CD14-positive monocyte (primary cell): ENCODE data around the gene PNPLA7. TPM values are rescaled to one million over a fixed set of nuclear protein-coding genes. Genes with fewer than 3 reads are reported as not detected.

Experiments used
- DNase-seq, 3 donors: peaks; one replicate each; pipeline ENCODE4 v3.0.0-alpha.2; 2011 to 2022
- H2AFZ ChIP-seq: 2 replicates; pipeline ENCODE4 v1.6.0; 2012; ENCODE audit warnings: mild to moderate bottlenecking, low read depth, low read length, inconsistent platforms; ENCODE audit not compliant: insufficient read depth, poor library complexity, severe bottlenecking
- H3K27ac ChIP-seq, 2 donors: 1 replicate in 1 of 2; 2 replicates in 1 of 2; pipeline ENCODE4 v1.5.1; 2012 to 2013; ENCODE audit warnings: low read length in 2 of 2, control low read depth in 1 of 2, inconsistent platforms in 1 of 2, low read depth in 1 of 2, mild to moderate bottlenecking in 1 of 2
- H3K27me3 ChIP-seq, 2 donors: one replicate each; pipeline versions ENCODE4 v1.6.0 to v1.6.1; 2011 to 2013; ENCODE audit warnings: low read length in 2 of 2; ENCODE audit not compliant: control insufficient read depth in 2 of 2, insufficient read depth in 2 of 2
- H3K36me3 ChIP-seq, 2 donors: replicated peaks in 1 of 2; 1 replicate in 1 of 2; 2 replicates in 1 of 2; pipeline versions ENCODE4 v1.5.1 to v1.6.1; 2012 to 2013; ENCODE audit warnings: low read length in 2 of 2, control low read depth in 1 of 2, inconsistent platforms in 1 of 2, mild to moderate bottlenecking in 1 of 2; ENCODE audit not compliant: insufficient read depth in 2 of 2, control insufficient read depth in 1 of 2
- H3K4me1 ChIP-seq, 2 donors: 1 replicate in 1 of 2; 2 replicates in 1 of 2; pipeline versions ENCODE4 v1.5.1 to v1.6.1; 2012 to 2013; ENCODE audit warnings: low read length in 2 of 2, control low read depth in 1 of 2, inconsistent platforms in 1 of 2, mild to moderate bottlenecking in 1 of 2, moderate library complexity in 1 of 2; ENCODE audit not compliant: insufficient read depth in 2 of 2, control insufficient read depth in 1 of 2
- H3K4me2 ChIP-seq: replicated peaks from 2 replicates; pipeline ENCODE3; 2012; ENCODE audit warnings: low read length, moderate library complexity, mild to moderate bottlenecking; ENCODE audit not compliant: poor library complexity, severe bottlenecking; ENCODE audit errors: extremely low read depth
- H3K4me3 ChIP-seq, 3 experiments: fragments of 200-600 bp in 1 of 3; sonication (generic) in 1 of 3; replicated peaks in 1 of 3; 1 replicate in 2 of 3; 2 replicates in 1 of 3; pipeline ENCODE4 v1.5.1; 2011 to 2013; ENCODE audit warnings: low read length in 3 of 3, mild to moderate bottlenecking in 3 of 3, control low read depth in 2 of 3, low read depth in 2 of 3, inconsistent platforms in 1 of 3, moderate library complexity in 1 of 3
- H3K79me2 ChIP-seq: 2 replicates; pipeline ENCODE4 v1.6.0; 2012; ENCODE audit warnings: mild to moderate bottlenecking, control low read depth, inconsistent platforms, low read length, moderate library complexity; ENCODE audit not compliant: insufficient read depth
- H3K9ac ChIP-seq: 2 replicates; pipeline ENCODE4 v1.6.0; 2017; ENCODE audit warnings: low read length, mild to moderate bottlenecking; ENCODE audit not compliant: insufficient read depth, poor library complexity, severe bottlenecking
- H3K9me3 ChIP-seq, 2 donors: replicated peaks in 1 of 2; 1 replicate in 1 of 2; 2 replicates in 1 of 2; pipeline versions ENCODE4 v1.5.1 to v1.6.1; 2012 to 2013; ENCODE audit warnings: low read length in 2 of 2, control low read depth in 1 of 2; ENCODE audit not compliant: control insufficient read depth in 1 of 2, insufficient read depth in 1 of 2
- H4K20me1 ChIP-seq: 2 replicates; pipeline ENCODE4 v1.6.0; 2012; ENCODE audit warnings: mild to moderate bottlenecking, low read length, control low read depth, moderate library complexity; ENCODE audit not compliant: insufficient read depth
- H3K27ac Mint-ChIP-seq, 7 donors: one replicate each; pipeline ENCODE4 v1.8.0; 2020; ENCODE audit warnings: mild to moderate bottlenecking in 7 of 7, mixed read lengths in 7 of 7, moderate library complexity in 6 of 7, inconsistent platforms in 2 of 7
- H3K27me3 Mint-ChIP-seq, 3 donors: one replicate each; pipeline ENCODE4 v1.8.0; 2021 to 2022; ENCODE audit warnings: low read depth in 3 of 3, mild to moderate bottlenecking in 3 of 3, mixed read lengths in 3 of 3, moderate library complexity in 3 of 3, inconsistent platforms in 1 of 3
- H3K36me3 Mint-ChIP-seq, 2 donors: one replicate each; pipeline ENCODE4 v1.8.0; 2020; ENCODE audit warnings: mixed read lengths in 2 of 2, inconsistent platforms in 1 of 2, mild to moderate bottlenecking in 1 of 2
- H3K4me1 Mint-ChIP-seq: one replicate; pipeline ENCODE4 v1.8.0; 2020; ENCODE audit warnings: mild to moderate bottlenecking, mixed read lengths
- H3K4me3 Mint-ChIP-seq, 2 donors: one replicate each; pipeline ENCODE4 v1.8.0; 2020; ENCODE audit warnings: mild to moderate bottlenecking in 2 of 2, mixed read lengths in 2 of 2, moderate library complexity in 1 of 2
- H3K9me3 Mint-ChIP-seq, 7 donors: one replicate each; pipeline ENCODE4 v1.8.0; 2020 to 2022; ENCODE audit warnings: mixed read lengths in 7 of 7, mild to moderate bottlenecking in 6 of 7, moderate library complexity in 6 of 7, inconsistent platforms in 2 of 7
- CTCF ChIP-seq: fragments of 200-600 bp; IDR thresholded peaks from one replicate; pipeline ENCODE4 v1.8.0; 2022; ENCODE audit warnings: antibody characterized with exemption, mild to moderate bottlenecking
- WGBS: methylation state at CpG from one replicate; pipeline ENCODE4 v1.1.5; 2013; ENCODE audit warnings: missing lambda C conversion rate; ENCODE audit not compliant: insufficient coverage; 5-methylcytosine and 5-hydroxymethylcytosine counted together
- intact Hi-C, 2 donors: fragments of 100-400 bp; cut with micrococcal nuclease; formaldehyde crosslinking; loops; one replicate each; pipeline versions ENCODE4 v1.15.0 to v1.15.1; 2023
- polyA plus RNA-seq, 3 donors: library from polyadenylated mRNA; depleted of rRNA in 1 of 3; unstranded in 2 of 3; stranded (reverse) in 1 of 3; fragments of 300-500 nt in 2 of 3; fragments of >200 nt in 1 of 3; fragmentation: Illumina TruSeq in 2 of 3; gene quantifications; 1 replicate in 2 of 3; 2 replicates in 1 of 3; pipeline ENCODE4 v1.2.3, GENCODE V29; 2012 to 2021

Gene PNPLA7
- polyA plus RNA-seq, 3 donors = 0.10 to 1.1 (median 0.14) TPM

DNA sequence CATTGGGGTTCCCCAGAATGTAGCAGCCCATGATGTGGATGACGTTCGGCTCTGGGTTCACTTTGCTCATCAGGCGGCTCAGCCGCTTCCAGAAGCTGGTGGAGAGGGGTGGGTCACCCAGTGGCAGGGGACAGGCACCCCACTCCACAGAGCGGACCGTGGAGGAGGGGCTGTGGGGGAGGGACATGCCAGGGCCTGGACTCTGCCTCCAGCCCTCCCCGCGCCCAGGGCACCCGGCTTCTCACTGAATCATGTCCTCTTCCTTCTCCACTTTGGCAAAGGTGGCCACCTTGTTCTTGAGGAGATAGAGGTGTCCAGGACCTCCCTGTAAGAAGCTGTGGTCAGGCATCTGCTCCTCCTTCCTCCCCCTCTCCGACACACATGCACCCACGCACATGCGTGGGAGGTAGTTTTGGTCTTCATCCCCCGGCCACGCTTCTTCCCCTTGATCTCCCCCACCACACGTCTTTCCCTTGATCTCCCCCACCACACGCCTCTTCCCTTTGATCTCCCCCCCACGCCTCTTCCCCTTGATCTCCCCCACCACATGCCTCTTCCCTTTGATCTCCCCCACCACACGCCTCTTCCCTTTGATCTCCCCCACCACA is 100.2 kb downstream of the PNPLA7 start:
- H3K36me3 Mint-ChIP-seq = peaks cover 6 to 16% of the 10 kb centered on the region in 2 donors
- no peak overlapping the region for H2AFZ ChIP-seq
- peaks cover 0 to 2% (median 0%) of the 10 kb centered on the region in 3 donors for H3K27me3 Mint-ChIP-seq
- no peak overlapping the region for H3K9ac ChIP-seq
- no peak for DNase-seq
- H3K27ac Mint-ChIP-seq = peak overlapping the region in 1 of 7 donors; percentile 79
- 40% methylated on average over 6 of the region's 18 CpGs for WGBS
- peaks cover 77 to 90% of the 10 kb centered on the region in 2 donors for H3K4me1 ChIP-seq
- H3K9me3 Mint-ChIP-seq = peaks cover 0 to 6% (median 0%) of the 10 kb centered on the region in 7 donors
- intact Hi-C loops = loop anchor here in 1 of 2 donors (10.0 kb wide), 1 partner anchor 155 kb away; no protein-coding TSS in a partner anchor
- H3K4me3 ChIP-seq = no peak overlapping the region
- peaks cover 9 to 10% of the 10 kb centered on the region in 2 donors for H3K36me3 ChIP-seq
- TF ChIP-seq CTCF = no peak
- H3K9me3 ChIP-seq = no peaks in the 10 kb centered on the region
- no peak overlapping the region for H3K4me3 Mint-ChIP-seq
- H3K4me2 ChIP-seq = no peak overlapping the region
- H3K27me3 ChIP-seq = no peaks in the 10 kb centered on the region
- no peaks in the 10 kb centered on the region for H3K79me2 ChIP-seq
- H3K27ac ChIP-seq = no peak overlapping the region
- H3K4me1 Mint-ChIP-seq = peaks cover 52% of the 10 kb centered on the region
- H4K20me1 ChIP-seq = no peaks in the 10 kb centered on the region

GRCh38 chr9:137449081-137449844 is 100.9 kb downstream of the PNPLA7 start:
- no peak for TF ChIP-seq CTCF
- H3K79me2 ChIP-seq = no peaks in the 10 kb centered on the region
- H3K4me3 ChIP-seq = no peak overlapping the region
- peaks cover 9 to 10% of the 10 kb centered on the region in 2 donors for H3K36me3 ChIP-seq
- WGBS = 96% methylated on average over 31 of the region's 36 CpGs
- H3K9me3 ChIP-seq = no peaks in the 10 kb centered on the region
- Mint-ChIP-seq H3K4me3 (no peak overlapping the region), H3K36me3 (peaks cover 6 to 16% of the 10 kb centered on the region in 2 donors), H3K4me1 (peaks cover 53% of the 10 kb centered on the region), H3K27me3 (peaks cover 0 to 4% (median 0%) of the 10 kb centered on the region in 3 donors), H3K27ac (no peak overlapping the region), H3K9me3 (peaks cover 0 to 6% (median 0%) of the 10 kb centered on the region in 7 donors)
- H3K27me3 ChIP-seq = no peaks in the 10 kb centered on the region
- H3K9ac ChIP-seq = no peak overlapping the region
- H2AFZ ChIP-seq = no peak overlapping the region
- no peak overlapping the region for H3K27ac ChIP-seq
- H3K4me2 ChIP-seq = no peak overlapping the region
- H3K4me1 ChIP-seq = peaks cover 73 to 88% of the 10 kb centered on the region in 2 donors
- no peaks in the 10 kb centered on the region for H4K20me1 ChIP-seq
- intact Hi-C loops = loop anchor here in 1 of 2 donors (10.0 kb wide), 1 partner anchor 154 kb away; no protein-coding TSS in a partner anchor
- no peak for DNase-seq
